GM21529 (cell line): ENCODE measurements around the gene BRD4.

ENCODE experiments used
- ATAC-seq: cut with Tn5 transposase; IDR thresholded peaks from one replicate; pipeline ENCODE4 v1.9.1; 2021; ENCODE audit not compliant: unreplicated experiment

BRD4 gene

GRCh38 chr19:15235781-15236180 lies 96.6 kb downstream of the BRD4 start:
- no peak for ATAC-seq

- no peak for ATAC-seq
Observed at GRCh38 chr19:15234431-15235130, 97.8 kb downstream of the BRD4 start.

- no peak for ATAC-seq
Observed at GRCh38 chr19:15231271-15231670, 101.1 kb downstream of the BRD4 start.

GRCh38 chr19:15227261-15227660 lies 105.1 kb downstream of the BRD4 start:
- ATAC-seq: no peak

- no peak for ATAC-seq
Observed at GRCh38 chr19:15225760-15226159, 106.6 kb downstream of the BRD4 start.

GRCh38 chr19:15223649-15224361 lies 108.5 kb downstream of the BRD4 start:
- no peak for ATAC-seq

- ATAC-seq: peak; percentile 76
Observed at GRCh38 chr19:15222738-15223648, 109.3 kb downstream of the BRD4 start.

GRCh38 chr19:15220833-15221232 lies 111.5 kb downstream of the BRD4 start:
- ATAC-seq: no peak

- no peak for ATAC-seq
Observed at GRCh38 chr19:15218501-15218900, 113.8 kb downstream of the BRD4 start.

GRCh38 chr19:15216363-15216762 lies 116.0 kb downstream of the BRD4 start:
- ATAC-seq: no peak

GRCh38 chr19:15213715-15214381 lies 118.5 kb downstream of the BRD4 start:
- no peak for ATAC-seq

- ATAC-seq: no peak
Observed at GRCh38 chr19:15212711-15213110, 119.6 kb downstream of the BRD4 start.

GRCh38 chr19:15210323-15210781 lies 122.0 kb downstream of the BRD4 start:
- ATAC-seq: no peak

- ATAC-seq: no peak
Observed at GRCh38 chr19:15201374-15202023, 130.8 kb downstream of the BRD4 start.

GRCh38 chr19:15200553-15201364 lies 131.6 kb downstream of the BRD4 start, which contains the start of gene NOTCH3:
TSS of gene NOTCH3 (minus strand) at chr19:15200995. CDS start at chr19:15200905, 90 bp downstream.
- ATAC-seq: no peak

- ATAC-seq: no peak
Observed at GRCh38 chr19:15199661-15200552, 132.4 kb downstream of the BRD4 start.

GRCh38 chr19:15198951-15199660 lies 133.2 kb downstream of the BRD4 start:
- no peak for ATAC-seq

GRCh38 chr19:15197942-15198341 lies 134.4 kb downstream of the BRD4 start:
- no peak for ATAC-seq
